ENCODE data around the gene TTC12.

TTC12 gene

DNA sequence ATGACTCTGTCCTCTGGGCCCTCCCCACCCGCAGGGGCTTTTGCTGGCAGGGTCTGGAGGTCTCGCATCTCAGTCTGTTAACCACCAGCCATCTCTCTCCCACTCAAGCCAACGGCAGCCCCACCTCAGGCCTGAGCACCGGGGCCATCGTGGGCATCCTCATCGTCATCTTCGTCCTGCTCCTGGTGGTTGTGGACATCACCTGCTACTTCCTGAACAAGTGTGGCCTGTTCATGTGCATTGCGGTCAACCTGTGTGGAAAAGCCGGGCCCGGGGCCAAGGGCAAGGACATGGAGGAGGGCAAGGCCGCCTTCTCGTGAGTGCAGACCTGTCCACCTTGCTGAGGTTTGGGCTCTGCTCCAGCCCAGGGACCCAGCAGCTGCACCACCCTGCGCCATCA is 44.3 kb upstream of the TTC12 start:
- Histone ChIP-seq H3K27me3 (ENCODE audit: insufficient read depth, poor library complexity, severe bottlenecking) (no peaks in the 10 kb centered on the region), H3K9me3 (ENCODE audit: severe bottlenecking) (no peaks in the 10 kb centered on the region), H3K36me3 (ENCODE audit: low read depth) (no peaks in the 10 kb centered on the region), H3K4me1 (ENCODE audit: insufficient read depth, poor library complexity, severe bottlenecking) (no peaks in the 10 kb centered on the region), H3K27ac (ENCODE audit: poor library complexity, severe bottlenecking) (no peak overlapping the region), H3K4me3 (ENCODE audit: severe bottlenecking) (no peak overlapping the region)
- TF ChIP-seq, protein P1, sequence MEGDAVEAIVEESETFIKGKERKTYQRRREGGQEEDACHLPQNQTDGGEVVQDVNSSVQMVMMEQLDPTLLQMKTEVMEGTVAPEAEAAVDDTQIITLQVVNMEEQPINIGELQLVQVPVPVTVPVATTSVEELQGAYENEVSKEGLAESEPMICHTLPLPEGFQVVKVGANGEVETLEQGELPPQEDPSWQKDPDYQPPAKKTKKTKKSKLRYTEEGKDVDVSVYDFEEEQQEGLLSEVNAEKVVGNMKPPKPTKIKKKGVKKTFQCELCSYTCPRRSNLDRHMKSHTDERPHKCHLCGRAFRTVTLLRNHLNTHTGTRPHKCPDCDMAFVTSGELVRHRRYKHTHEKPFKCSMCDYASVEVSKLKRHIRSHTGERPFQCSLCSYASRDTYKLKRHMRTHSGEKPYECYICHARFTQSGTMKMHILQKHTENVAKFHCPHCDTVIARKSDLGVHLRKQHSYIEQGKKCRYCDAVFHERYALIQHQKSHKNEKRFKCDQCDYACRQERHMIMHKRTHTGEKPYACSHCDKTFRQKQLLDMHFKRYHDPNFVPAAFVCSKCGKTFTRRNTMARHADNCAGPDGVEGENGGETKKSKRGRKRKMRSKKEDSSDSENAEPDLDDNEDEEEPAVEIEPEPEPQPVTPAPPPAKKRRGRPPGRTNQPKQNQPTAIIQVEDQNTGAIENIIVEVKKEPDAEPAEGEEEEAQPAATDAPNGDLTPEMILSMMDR (IDR thresholded peaks at IDR 0.05; ENCODE audit: poor library complexity, severe bottlenecking), result no peak
- no peak for ATAC-seq (ENCODE audit: low read depth)
- DNase-seq (ENCODE audit: low spot score), result no peak

DNA sequence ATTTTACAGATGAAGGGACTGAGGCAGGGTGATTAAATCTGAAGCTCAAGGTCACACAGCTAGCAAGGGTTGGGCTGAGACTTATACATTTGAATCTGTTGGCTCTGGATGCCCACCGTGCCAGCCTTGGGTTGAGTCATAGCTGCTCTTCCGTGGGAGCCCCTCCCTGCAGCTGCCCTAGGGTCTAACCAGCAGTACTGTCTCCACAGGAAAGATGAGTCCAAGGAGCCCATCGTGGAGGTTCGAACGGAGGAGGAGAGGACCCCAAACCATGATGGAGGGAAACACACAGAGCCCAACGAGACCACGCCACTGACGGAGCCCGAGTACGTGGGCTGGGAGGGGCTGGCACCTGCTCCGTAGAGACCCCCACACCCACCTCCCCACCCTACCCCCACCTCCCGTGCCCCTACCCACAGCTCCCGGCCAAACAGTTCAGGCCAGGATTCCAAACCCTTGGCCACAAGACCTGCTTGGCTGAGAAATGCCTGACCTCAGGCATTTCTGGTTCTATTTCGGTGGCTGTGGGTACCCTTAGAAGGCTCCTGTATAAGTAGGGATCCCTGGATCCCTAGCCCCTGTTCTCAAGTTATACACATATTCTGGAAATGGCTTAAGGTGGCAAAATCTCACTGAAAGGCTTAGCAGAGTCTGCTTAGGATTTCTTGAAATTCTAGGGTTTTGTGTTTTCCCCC is 42.7 kb upstream of the TTC12 start:
- Histone ChIP-seq H3K4me3 (ENCODE audit: severe bottlenecking) (no peak overlapping the region), H3K27me3 (ENCODE audit: insufficient read depth, poor library complexity, severe bottlenecking) (no peaks in the 10 kb centered on the region), H3K4me1 (ENCODE audit: insufficient read depth, poor library complexity, severe bottlenecking) (no peaks in the 10 kb centered on the region), H3K27ac (ENCODE audit: poor library complexity, severe bottlenecking) (no peak overlapping the region), H3K9me3 (ENCODE audit: severe bottlenecking) (no peaks in the 10 kb centered on the region), H3K36me3 (ENCODE audit: low read depth) (no peaks in the 10 kb centered on the region)
- ATAC-seq (ENCODE audit: low read depth) (no peak), DNase-seq (ENCODE audit: low spot score) (no peak)
- TF ChIP-seq, protein P1 (IDR thresholded peaks at IDR 0.05; ENCODE audit: poor library complexity, severe bottlenecking), result no peak

DNA sequence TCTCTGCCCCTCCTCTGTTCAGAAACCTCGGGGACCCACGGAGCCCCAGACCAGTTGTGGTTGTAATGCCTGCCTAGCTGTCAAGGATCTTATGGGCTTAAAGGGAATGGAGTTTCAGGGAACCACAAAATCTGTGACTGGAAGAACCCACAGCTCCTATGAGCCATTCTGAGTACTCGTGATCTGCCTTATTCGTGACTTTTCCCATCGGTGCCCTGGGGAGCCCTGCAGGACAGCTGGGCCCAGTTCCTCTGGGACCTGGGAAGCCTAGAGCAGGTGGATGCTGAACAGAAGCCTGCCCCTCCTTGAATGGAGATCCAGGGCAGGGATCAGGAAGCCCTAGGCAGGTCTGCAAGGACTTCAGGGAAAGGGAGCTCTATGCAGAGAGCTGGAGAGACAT is 42.1 kb upstream of the TTC12 start:
- no peak overlapping the region for H3K27ac ChIP-seq (ENCODE audit: poor library complexity, severe bottlenecking)

DNA sequence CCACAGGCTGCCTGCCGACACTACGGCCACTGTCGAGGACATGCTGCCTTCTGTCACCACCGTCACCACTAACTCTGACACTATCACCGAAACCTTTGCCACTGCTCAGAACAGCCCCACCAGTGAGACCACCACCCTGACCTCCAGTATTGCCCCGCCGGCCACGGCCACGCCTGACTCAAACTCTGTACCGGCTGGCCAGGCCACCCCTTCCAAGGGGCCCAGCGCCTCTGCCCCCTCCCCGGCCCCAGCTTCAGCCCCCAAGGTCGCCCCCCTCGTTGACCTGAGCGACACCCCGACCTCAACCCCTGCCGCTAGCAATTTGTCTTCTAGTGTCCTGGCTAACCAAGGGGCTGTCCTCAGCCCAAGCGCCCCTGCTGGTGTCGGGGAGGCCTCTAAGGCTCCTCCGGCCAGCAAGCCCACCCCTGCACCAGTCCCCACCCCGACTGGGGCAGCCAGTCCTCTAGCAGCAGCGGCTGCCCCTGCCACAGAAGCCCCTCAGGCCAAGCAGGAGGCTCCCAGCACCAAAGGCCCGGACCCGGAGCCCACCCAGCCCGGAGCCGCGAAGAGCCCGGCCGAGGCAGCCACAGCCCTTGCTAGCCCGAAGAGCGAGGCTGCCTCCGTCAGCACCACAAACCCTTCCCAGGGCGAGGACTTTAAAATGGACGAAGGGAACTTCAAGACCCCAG is 41.3 kb upstream of the TTC12 start:
- Histone ChIP-seq H3K27ac (ENCODE audit: poor library complexity, severe bottlenecking) (no peak overlapping the region), H3K4me3 (ENCODE audit: severe bottlenecking) (no peak overlapping the region), H3K9me3 (ENCODE audit: severe bottlenecking) (no peaks in the 10 kb centered on the region), H3K4me1 (ENCODE audit: insufficient read depth, poor library complexity, severe bottlenecking) (no peaks in the 10 kb centered on the region), H3K27me3 (ENCODE audit: insufficient read depth, poor library complexity, severe bottlenecking) (no peaks in the 10 kb centered on the region), H3K36me3 (ENCODE audit: low read depth) (no peaks in the 10 kb centered on the region)
- ATAC-seq (ENCODE audit: low read depth) (no peak), DNase-seq (ENCODE audit: low spot score) (no peak)
- TF ChIP-seq, protein P1 (IDR thresholded peaks at IDR 0.05; ENCODE audit: poor library complexity, severe bottlenecking), result no peak

More for the DNA sequence above, 42.1 kb upstream of the TTC12 start:
- H3K4me3 ChIP-seq (ENCODE audit: severe bottlenecking), result no peak overlapping the region
- H3K36me3 ChIP-seq (ENCODE audit: low read depth), result no peaks in the 10 kb centered on the region
- no peaks in the 10 kb centered on the region for H3K4me1 ChIP-seq (ENCODE audit: insufficient read depth, poor library complexity, severe bottlenecking)
- H3K9me3 ChIP-seq (ENCODE audit: severe bottlenecking), result no peaks in the 10 kb centered on the region
- DNase-seq (ENCODE audit: low spot score) (no peak), ATAC-seq (ENCODE audit: low read depth) (no peak)
- TF ChIP-seq, protein P1 (IDR thresholded peaks at IDR 0.05; ENCODE audit: poor library complexity, severe bottlenecking), result no peak
- no peaks in the 10 kb centered on the region for H3K27me3 ChIP-seq (ENCODE audit: insufficient read depth, poor library complexity, severe bottlenecking)

DNA sequence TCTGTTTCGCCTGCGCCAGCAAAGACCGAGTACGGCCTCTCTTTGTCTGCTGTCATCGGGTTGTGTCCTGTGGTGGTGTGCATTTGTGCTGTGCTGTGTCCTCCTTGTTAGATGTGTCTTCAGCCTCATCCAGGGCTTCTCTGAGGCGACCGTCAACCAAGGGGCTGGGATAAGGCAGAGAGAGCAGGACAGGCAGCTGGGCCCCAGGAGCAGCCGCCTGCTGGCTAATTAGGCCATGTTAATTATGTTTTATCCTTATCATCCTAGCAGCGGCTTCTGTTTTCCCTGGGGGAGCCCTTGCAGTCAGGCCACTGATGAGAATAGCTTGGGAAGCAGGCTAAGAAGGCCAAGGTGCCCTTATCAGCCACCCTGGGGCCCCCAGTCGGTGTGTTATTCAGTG is 40.7 kb upstream of the TTC12 start:
- no peak for ATAC-seq (ENCODE audit: low read depth)
- H3K9me3 ChIP-seq (ENCODE audit: severe bottlenecking), result no peaks in the 10 kb centered on the region
- no peaks in the 10 kb centered on the region for H3K4me1 ChIP-seq (ENCODE audit: insufficient read depth, poor library complexity, severe bottlenecking)
- H3K4me3 ChIP-seq (ENCODE audit: severe bottlenecking), result no peak overlapping the region
- no peaks in the 10 kb centered on the region for H3K27me3 ChIP-seq (ENCODE audit: insufficient read depth, poor library complexity, severe bottlenecking)
- DNase-seq (ENCODE audit: low spot score), result no peak
- H3K36me3 ChIP-seq (ENCODE audit: low read depth), result no peaks in the 10 kb centered on the region
- TF ChIP-seq, protein P1 (IDR thresholded peaks at IDR 0.05; ENCODE audit: poor library complexity, severe bottlenecking), result no peak
- no peak overlapping the region for H3K27ac ChIP-seq (ENCODE audit: poor library complexity, severe bottlenecking)

Measured in RWPE2 (cell line).